ENCODE results near the gene SCG5. TPM values are rescaled to one million over a fixed set of nuclear protein-coding genes. Genes with fewer than 3 reads are reported as not detected.

Gene SCG5
- total RNA-seq, 4 donors from 2014 or later, result 1.2 to 6.6 (median 2.9) TPM

- TF ChIP-seq CTCF (IDR thresholded peaks at IDR 0.05) (no peak), POLR2AphosphoS5 (IDR thresholded peaks at IDR 0.05) (no peak), EP300 (IDR thresholded peaks at IDR 0.05) (no peak), POLR2A (IDR thresholded peaks at IDR 0.05; ENCODE audit: low read depth) (no peak)
- no peak overlapping the region for H3K4me3 ChIP-seq
- 91% methylated on average over 5 of the region's 5 CpGs for WGBS
- H3K27ac ChIP-seq (replicated peaks in 1 of 4), result no peak overlapping the region
- intact Hi-C loops (cut with DNase I), result no loop called here
- peaks cover 0 to 3% (median 0%) of the 10 kb centered on the region in 4 donors for H3K27me3 ChIP-seq
- H3K4me1 ChIP-seq, result no peaks in the 10 kb centered on the region
- DNase-seq (ENCODE audit: extremely low spot score), result no peak
- no peaks in the 10 kb centered on the region for H3K9me3 ChIP-seq
- no peaks in the 10 kb centered on the region for H3K36me3 ChIP-seq
Observed at GRCh38 chr15:32698773-32699390, 57.4 kb downstream of the SCG5 start.

GRCh38 chr15:32700501-32701150 is 59.1 kb downstream of the SCG5 start:
- Histone ChIP-seq H3K4me1 (no peaks in the 10 kb centered on the region), H3K36me3 (no peaks in the 10 kb centered on the region), H3K9me3 (no peaks in the 10 kb centered on the region), H3K27me3 (peaks cover 0 to 3% (median 0%) of the 10 kb centered on the region in 4 donors), H3K27ac (replicated peaks in 1 of 4) (no peak overlapping the region), H3K4me3 (no peak overlapping the region)
- intact Hi-C loops (cut with DNase I), result no loop called here
- no peak for DNase-seq (ENCODE audit: extremely low spot score)
- 91% methylated on average over 14 of the region's 14 CpGs for WGBS
- TF ChIP-seq POLR2AphosphoS5 (IDR thresholded peaks at IDR 0.05), result no peak
- no peak for TF ChIP-seq CTCF (IDR thresholded peaks at IDR 0.05)
- TF ChIP-seq POLR2A (IDR thresholded peaks at IDR 0.05; ENCODE audit: low read depth), result no peak
- TF ChIP-seq EP300 (IDR thresholded peaks at IDR 0.05), result no peak

- H3K4me1 ChIP-seq, result no peaks in the 10 kb centered on the region
- DNase-seq (ENCODE audit: extremely low spot score), result no peak
- peaks cover 0 to 3% (median 0%) of the 10 kb centered on the region in 4 donors for H3K27me3 ChIP-seq
- H3K36me3 ChIP-seq, result no peaks in the 10 kb centered on the region
- no peak for TF ChIP-seq EP300 (IDR thresholded peaks at IDR 0.05)
- TF ChIP-seq POLR2AphosphoS5 (IDR thresholded peaks at IDR 0.05), result no peak
- TF ChIP-seq CTCF (IDR thresholded peaks at IDR 0.05), result no peak
- no peak for TF ChIP-seq POLR2A (IDR thresholded peaks at IDR 0.05; ENCODE audit: low read depth)
- no peak overlapping the region for H3K4me3 ChIP-seq
- H3K9me3 ChIP-seq, result no peaks in the 10 kb centered on the region
- WGBS, result 60% methylated on average over 3 of the region's 3 CpGs
- intact Hi-C loops (cut with DNase I), result no loop called here
- H3K27ac ChIP-seq (replicated peaks in 1 of 4), result no peak overlapping the region
Observed at GRCh38 chr15:32701863-32702262, 60.4 kb downstream of the SCG5 start.

- Histone ChIP-seq H3K9me3 (no peaks in the 10 kb centered on the region), H3K27me3 (no peaks in the 10 kb centered on the region), H3K36me3 (no peaks in the 10 kb centered on the region), H3K4me1 (peaks cover 0 to 5% (median 3%) of the 10 kb centered on the region in 4 donors), H3K27ac (replicated peaks in 1 of 4) (no peak overlapping the region), H3K4me3 (no peak overlapping the region)
- 60% methylated on average over 8 of the region's 8 CpGs for WGBS
- intact Hi-C loops (cut with DNase I), result no loop called here
- DNase-seq (ENCODE audit: extremely low spot score), result no peak
- TF ChIP-seq POLR2AphosphoS5 (IDR thresholded peaks at IDR 0.05) (no peak), POLR2A (IDR thresholded peaks at IDR 0.05; ENCODE audit: low read depth) (no peak), CTCF (IDR thresholded peaks at IDR 0.05) (no peak), EP300 (IDR thresholded peaks at IDR 0.05) (no peak)
Observed at GRCh38 chr15:32704395-32704981, 63.0 kb downstream of the SCG5 start.
